K562 (cell line): Measurements from ENCODE around the gene MLC1. TPM values are rescaled to one million over a fixed set of nuclear protein-coding genes. Genes with fewer than 3 reads are reported as not detected.

Experiments used
- ARID1B ChIP-seq: fragments of 450-650 bp; IDR thresholded peaks from 2 replicates; pipeline ENCODE4 v1.6.1; 2016; ENCODE audit warnings: antibody characterized with exemption, mild to moderate bottlenecking, inconsistent platforms
- CBFA2T2 ChIP-seq: fragments of 450-650 bp; conservative IDR thresholded peaks from 2 replicates; pipeline ENCODE4 v1.6.1; 2017; ENCODE audit warnings: mild to moderate bottlenecking
- MAFG ChIP-seq: fragments of 450-650 bp; conservative IDR thresholded peaks from 2 replicates; pipeline ENCODE4 v1.6.1; 2016; ENCODE audit warnings: missing genetic modification characterization, missing compliant biosample characterization
- MNT ChIP-seq, 2 experiments: fragments of 450-650 bp; conservative IDR thresholded peaks; 2 replicates each; pipeline ENCODE4 v1.6.1; 2017; ENCODE audit warnings: mild to moderate bottlenecking in 2 of 2, moderate library complexity in 2 of 2
- MYC ChIP-seq, 2 experiments: fragments of 250-450 bp in 1 of 2; sonication (Bioruptor Pico) in 1 of 2; IDR thresholded peaks; 2 replicates each; pipeline versions ENCODE4 v1.5.1 to v1.6.1; 2012 to 2021; ENCODE audit warnings: low read depth in 2 of 2, borderline replicate concordance in 1 of 2, improper control_type of control experiment in 1 of 2, low read length in 1 of 2, mild to moderate bottlenecking in 1 of 2, moderate library complexity in 1 of 2
- MYNN ChIP-seq, 2 experiments: sonication (generic); formaldehyde crosslinking in 1 of 2; IDR thresholded peaks; 2 replicates each; pipeline versions ENCODE4 v1.5.0 to v1.6.1; 2016 to 2020; ENCODE audit warnings: antibody characterized with exemption in 1 of 2, missing genetic modification reagents in 1 of 2
- REST ChIP-seq, 2 experiments: fragments of 450-650 bp; formaldehyde crosslinking in 1 of 2; IDR thresholded peaks; 2 replicates each; pipeline versions ENCODE4 v1.4.0 to v1.6.1; 2014 to 2020; ENCODE audit warnings: mild to moderate bottlenecking in 2 of 2, borderline replicate concordance in 1 of 2, low read depth in 1 of 2
- SMARCE1 ChIP-seq: fragments of 450-650 bp; IDR thresholded peaks from 2 replicates; pipeline ENCODE4 v1.7.1; 2016; ENCODE audit warnings: mild to moderate bottlenecking
- SRF ChIP-seq, 2 experiments: fragments of 250-450, 450-650 bp in 1 of 2; sonication (Bioruptor Pico) in 1 of 2; sonication (generic) in 1 of 2; formaldehyde crosslinking; IDR thresholded peaks; 2 replicates each; pipeline versions ENCODE4 v1.5.0 to v1.5.1; 2020 to 2022; ENCODE audit warnings: mild to moderate bottlenecking in 1 of 2, missing genetic modification reagents in 1 of 2
- TFAP4 ChIP-seq: sonication (generic); formaldehyde crosslinking; IDR thresholded peaks from 2 replicates; pipeline ENCODE4 v1.8.0; 2022; ENCODE audit warnings: missing genetic modification reagents, mild to moderate bottlenecking, moderate library complexity, borderline replicate concordance
- ZBTB9 ChIP-seq: fragments of 450-650 bp; formaldehyde crosslinking; IDR thresholded peaks from 2 replicates; pipeline ENCODE4 v1.4.0; 2020; ENCODE audit warnings: mild to moderate bottlenecking, moderate library complexity
- ZNF316 ChIP-seq: fragments of 450-650 bp; IDR thresholded peaks from 2 replicates; pipeline ENCODE4 v1.6.1; 2016
- polyA plus RNA-seq, 8 experiments: library from polyadenylated mRNA; depleted of rRNA in 4 of 8; stranded (reverse) in 5 of 8; unstranded in 3 of 8; fragments of >200 nt; fragmentation: Nextera tagmentation in 2 of 8; fragmentation: Illumina TruSeq in 1 of 8; extraction: Ambion mirVana in 2 of 8; extraction: Trizol in 1 of 8; gene quantifications; 2 replicates each; pipeline versions ENCODE4 v1.2.1 to v1.2.3, GENCODE V29; 2011 to 2014; ENCODE audit warnings: inconsistent platforms in 1 of 8, missing spikeins in 1 of 8
- total RNA-seq, 7 experiments: library from RNA; depleted of rRNA in 6 of 7; stranded (reverse); fragments of >200 nt in 6 of 7; fragmentation: Illumina TruSeq in 2 of 7; extraction: Trizol in 2 of 7; gene quantifications; 2 replicates each; pipeline versions ENCODE4 v1.2.1 to v1.2.3, GENCODE V29; 2011 to 2021; ENCODE audit warnings: low replicate concordance in 1 of 7

Gene MLC1
- total and polyA plus RNA-seq, 9 of the 15 experiments (the other 6 are each of a cell fraction or from before 2014, with no cell fraction given): 0.06 to 0.98 (median 0.39) TPM

- no peak for TF ChIP-seq ZBTB9
- TF ChIP-seq ARID1B: peak; percentile 25; the same call in 1 of the 2 replicates
- TF ChIP-seq REST (IDR thresholded peaks at IDR 0.05; ENCODE audit: borderline replicate concordance): peak; percentile 31
- no peak for TF ChIP-seq REST (CRISPR knock-in tag; IDR thresholded peaks at IDR 0.05; ENCODE audit: low read depth)
- TF ChIP-seq MNT (conservative IDR thresholded peaks at IDR 0.05): peak; percentile 22 to 58; a peak in 3 of 4 replicates
- peak; percentile 81 for TF ChIP-seq TFAP4 (CRISPR knock-in tag)
- TF ChIP-seq MYNN (IDR thresholded peaks at IDR 0.05): no peak
- TF ChIP-seq MYNN (CRISPR knock-in tag; IDR thresholded peaks at IDR 0.05): no peak
- peak; percentile 83 for TF ChIP-seq MAFG (tag)
- TF ChIP-seq CBFA2T2: 0 out of 2 replicates have a peak, but pooled peaks have one; percentile 33
- TF ChIP-seq SMARCE1: no peak
- TF ChIP-seq MYC (IDR thresholded peaks at IDR 0.05; ENCODE audit: low read depth, low read length): peak; percentile 51; the same call in 1 of the 2 replicates
- no peak for TF ChIP-seq MYC (CRISPR knock-in tag; IDR thresholded peaks at IDR 0.05; ENCODE audit: borderline replicate concordance, low read depth)
- TF ChIP-seq SRF (CRISPR knock-in tag; IDR thresholded peaks at IDR 0.05): no peak
- peak; percentile 95 for TF ChIP-seq ZNF316
Measured at GRCh38 chr22:50105208-50106100, 20.2 kb upstream of the MLC1 start (continued).
